ENCODE data around the gene PRF1.
"Not testable (repeated sequence)": the region's sequence is repeated elsewhere in the genome, so short reads cannot be mapped to it uniquely, and the experiment has no call there.

The PRF1 gene

DNA sequence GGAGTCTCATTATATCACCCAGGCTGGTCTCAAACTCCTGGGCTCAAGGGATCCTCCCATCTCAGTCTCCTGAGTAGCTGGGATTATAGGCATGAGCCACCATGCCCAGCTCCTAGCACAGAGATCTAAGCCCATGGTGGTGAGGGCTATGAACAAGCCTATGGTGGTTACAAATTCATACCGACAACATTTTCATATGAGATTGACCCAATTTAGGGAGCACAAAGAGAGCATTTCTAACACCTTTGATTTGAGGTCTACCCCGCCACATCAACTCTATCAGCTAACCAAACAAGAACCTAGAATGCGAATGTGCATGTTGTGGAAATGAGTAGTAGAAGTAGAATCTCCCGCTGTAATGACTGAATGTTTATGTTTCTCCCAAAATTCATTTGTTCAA lies 14.2 kb upstream of the PRF1 start:
- no peak for DNase-seq

DNA sequence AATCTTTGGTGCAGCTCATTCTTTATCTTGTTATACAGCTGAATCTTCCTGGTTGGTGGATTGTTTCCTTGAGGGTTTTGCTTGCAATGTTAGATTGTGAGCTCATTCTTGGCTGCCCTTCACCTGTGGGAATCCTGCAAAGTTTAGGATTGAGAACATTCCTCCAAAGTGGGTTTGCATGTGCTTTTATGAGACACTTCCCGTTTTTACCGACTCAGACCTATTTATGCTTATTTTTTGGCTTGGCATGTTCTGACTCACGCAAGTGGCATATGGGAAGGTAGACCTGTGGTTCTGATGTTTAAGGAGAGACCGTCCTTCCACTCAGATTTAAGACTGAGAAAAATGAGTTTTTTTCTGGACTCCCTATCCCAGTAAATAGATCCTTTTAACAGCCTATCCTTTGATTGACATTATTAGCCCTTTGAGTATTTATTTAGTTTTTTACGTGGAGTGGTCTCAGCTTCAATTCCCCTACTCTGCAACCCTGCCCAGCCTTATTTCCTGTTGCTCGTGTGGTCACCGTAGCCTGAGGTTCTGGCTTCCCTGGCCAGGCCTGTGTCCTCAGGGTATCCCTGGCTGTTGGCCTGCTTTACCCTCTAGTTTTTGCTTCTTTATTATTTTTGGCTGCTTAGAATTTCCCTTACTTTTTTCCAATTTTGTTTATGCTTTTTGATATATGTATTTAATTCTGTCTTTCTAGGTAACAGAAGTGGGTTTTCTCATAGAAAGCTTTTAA lies 13.4 kb upstream of the PRF1 start:
- DNase-seq: no peak

DNA sequence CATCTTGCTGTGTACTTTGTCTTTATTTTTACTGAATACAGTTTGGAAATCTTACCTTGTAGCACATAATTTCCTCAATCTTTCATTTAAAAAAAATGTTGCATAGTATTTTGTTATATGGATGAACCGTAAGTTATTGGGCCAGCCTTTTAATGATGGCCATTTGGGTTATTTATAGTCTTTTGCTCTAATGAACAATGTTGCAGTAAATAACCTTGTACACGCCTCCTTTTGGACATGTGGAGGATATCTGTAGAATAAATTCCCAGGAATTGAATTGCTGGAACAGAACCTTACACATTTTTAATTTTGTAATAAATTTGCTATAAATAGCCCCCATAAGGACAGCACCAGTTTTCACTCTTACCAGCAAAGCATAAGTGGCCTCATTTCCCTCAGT lies 12.7 kb upstream of the PRF1 start:
- DNase-seq: no peak

DNA sequence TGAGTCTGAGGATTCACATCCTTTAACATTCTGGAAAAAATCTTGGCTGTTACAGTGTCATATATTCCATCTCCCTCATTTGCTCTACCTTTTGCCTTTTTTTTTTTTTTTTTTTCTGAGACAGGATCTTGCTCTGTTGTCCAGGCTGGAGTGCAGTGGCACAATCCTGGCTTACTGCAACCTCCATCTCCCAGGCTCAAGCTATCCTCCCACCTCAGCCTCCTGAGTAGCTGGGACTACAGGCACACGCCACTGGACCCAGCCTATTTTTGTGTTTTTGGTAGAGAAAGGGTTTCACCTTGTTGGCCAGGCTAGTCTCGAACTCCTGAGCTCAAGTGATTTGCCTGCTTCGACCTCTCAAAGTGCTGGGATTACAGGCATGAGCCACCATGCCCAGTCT lies 11.8 kb upstream of the PRF1 start:
- DNase-seq: not testable (repeated sequence)

DNA sequence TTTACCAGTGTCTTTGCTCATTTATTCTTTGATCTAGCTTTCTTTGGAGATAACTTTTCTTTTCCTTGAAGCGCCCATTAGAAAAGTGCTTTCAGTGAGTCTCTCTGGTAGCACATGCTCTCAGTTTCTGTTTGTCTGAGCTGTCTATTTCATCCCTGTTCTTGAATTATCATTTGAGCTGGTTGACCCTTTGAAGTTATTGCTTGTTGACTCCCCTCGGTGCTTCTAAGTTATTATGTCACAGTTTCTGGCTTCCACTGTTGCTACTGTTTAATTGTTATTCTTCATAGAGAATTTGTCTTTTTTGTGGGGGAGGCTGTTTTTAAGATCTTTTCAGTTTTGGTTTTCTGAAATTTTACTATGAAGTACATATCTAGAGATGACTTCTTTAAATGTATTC lies 11.4 kb upstream of the PRF1 start:
- no peak for DNase-seq

DNA sequence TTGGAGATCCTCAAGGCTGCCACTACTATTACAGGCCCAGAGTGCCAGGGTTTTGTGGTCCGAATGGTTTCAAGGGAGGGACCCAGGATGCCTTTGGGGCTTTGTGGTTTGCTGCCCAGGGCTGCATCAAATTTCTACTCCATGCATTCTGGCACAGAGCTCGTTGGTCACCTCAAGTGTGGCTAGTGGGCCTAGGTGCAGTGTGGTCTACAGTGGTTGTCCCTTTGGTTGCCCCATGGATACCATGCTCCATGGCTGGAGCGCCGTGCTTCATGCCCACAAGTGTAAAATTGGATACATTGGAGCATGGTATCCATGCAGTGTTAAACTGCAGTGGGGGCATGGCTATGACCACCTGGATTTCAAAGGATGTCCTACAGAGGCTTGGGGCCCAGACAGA lies 5.4 kb upstream of the PRF1 start:
- no peak for DNase-seq

DNA sequence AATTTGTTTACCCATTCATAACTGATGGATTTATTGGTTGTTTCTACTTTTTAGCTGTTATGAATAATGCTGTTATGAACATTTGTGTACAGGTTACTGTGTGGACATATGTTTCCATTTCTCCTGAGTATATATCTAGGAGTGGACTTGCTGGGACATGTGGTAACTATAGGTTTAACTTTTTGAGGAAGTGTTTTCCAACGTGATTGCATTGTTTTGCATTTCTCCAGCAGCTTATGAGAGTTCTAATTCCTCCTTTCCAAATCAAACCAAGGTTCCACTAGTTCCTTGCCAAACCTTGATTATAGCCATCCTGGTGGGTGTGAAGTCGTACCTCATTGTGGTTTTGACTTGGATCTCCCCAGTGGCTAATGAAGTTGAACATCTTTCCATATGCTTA lies 2.6 kb upstream of the PRF1 start:
- no peak for DNase-seq

DNA sequence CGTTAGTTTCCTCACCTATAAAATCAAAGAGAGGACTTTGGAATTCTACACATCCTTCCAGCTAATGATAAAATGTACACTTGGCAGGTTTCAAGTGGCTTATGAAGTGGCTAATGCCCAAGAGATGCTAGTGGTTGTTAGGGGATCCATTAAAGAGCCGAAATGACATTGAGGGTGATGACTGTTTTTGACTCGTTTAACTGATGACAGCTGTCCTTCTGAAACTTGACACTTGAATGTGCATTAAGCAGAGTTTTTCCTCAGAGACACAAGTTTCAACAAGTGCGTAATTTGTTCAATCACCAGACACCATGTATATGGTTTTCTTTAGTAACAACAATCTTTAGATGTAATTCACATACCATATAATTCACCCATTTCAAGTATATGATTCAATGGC lies 1.6 kb upstream of the PRF1 start:
- DNase-seq: no peak

DNA sequence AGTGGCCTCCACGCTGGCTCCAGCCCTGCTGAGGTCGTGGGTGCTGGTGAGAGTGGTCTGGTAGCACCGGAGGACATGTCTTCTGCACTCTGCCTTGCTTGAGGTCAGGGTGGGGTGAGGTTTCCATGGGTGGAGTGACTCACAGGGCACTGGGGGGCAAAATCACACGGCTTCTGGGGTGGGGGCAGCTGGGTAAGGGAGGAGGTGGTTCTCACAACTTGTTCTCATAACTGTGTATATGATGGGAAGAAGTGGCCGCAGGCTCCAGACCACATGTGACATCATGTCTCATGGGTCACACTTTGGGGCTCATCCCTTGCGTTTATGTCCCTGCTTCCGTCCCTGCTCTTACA lies 884 bp upstream of the PRF1 start:
- no peak for DNase-seq

DNA sequence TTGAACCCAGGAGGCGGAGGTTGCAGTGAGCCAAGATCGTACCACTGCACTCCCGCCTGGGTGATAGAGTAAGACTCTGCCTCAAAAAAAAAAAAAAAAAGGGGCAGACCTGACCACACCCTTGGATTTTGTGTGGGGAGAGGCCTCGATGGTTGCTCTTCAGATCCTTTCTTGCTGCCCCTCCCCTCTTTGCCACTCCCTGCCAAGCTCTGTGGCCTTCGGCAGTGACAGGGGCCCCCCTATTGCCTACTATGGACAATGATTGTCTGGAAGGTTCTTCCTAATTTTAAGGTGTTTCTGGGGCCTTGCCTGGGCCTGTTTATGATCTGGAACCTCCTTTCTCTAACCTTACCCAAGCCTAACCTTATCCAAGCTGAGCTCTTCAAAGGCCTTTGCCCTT lies 795 bp downstream of the PRF1 start:
- no peak for DNase-seq

DNA sequence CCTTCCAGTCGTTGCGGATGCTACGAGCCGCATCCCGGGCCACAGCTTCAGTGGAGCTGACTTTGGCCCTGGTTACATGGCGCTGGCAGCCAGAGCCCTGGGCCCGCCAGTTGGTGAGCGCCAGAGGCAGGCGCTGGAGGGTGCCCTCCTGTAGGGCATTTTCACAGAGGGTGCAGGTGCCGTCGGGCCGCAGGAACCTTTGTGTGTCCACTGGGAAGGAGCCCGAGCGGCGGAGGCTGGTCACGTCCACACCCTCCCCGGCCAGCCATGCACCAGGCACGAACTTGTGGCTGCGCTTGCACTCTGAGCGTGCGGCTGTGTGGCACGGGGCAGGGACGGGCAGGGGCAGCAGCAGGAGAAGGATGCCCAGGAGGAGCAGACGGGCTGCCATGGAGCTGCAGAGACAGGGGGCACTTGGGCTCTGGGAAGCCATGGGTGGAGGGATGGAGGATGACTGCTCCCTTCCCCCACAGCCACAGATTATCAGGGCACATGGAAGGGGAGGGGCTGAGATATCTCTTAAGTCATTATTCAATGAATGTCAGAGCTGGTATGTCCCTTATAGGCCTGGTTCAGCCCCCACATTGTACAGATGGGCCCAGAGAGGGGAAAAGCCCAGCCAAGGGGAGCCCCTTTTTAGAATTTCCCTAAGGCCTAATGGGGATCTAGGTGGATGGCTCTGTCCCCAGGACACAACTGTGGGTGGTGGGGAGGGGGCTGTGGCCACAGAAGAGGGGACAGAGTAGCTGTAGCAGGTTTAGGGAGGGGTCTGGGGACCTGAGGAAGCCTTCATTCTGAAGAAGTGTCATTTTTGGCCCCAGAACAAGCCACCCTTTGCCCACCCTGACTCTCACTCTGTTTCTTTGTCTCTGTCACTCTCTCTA lies 1.8 kb downstream of the PRF1 start:
- no peak for DNase-seq

DNA sequence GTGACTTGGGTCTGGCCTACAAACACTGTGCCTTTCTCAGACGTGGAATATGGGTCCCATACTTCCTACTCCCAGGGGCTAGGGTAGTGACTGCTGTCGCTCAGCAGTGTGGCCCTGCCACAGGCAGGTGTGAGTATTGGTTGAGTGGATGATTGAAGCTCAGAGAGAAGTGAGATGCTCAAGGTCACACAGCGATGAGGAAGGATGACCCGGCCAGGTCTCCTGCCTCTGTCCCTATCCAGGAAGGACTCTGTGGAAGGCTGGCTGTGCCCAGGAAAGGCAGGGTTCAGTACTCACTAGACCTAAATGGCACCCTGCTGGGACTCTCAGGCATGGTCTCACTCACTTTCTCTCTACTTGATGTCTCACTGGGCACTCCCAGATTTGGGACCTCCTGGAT lies 2.8 kb downstream of the PRF1 start:
- DNase-seq: no peak

DNA sequence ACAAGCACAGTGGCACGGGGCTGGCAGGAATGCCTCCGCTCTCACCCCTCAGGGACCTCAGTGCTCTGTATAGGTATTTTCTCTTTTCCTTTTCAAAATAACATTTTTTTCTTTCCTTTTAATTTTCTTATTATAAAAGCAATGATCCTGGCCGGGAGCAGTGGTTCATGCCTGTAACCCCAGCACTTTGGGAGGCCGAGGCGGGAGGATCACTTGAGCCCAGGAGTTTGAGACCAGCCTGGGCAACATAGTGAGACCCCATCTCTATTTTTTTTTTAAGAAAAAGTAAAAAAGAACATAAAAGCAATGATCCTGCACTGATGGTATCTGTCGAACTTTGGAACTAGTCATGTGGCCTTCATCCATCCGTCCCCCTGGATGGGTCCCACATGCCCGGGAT lies 3.2 kb downstream of the PRF1 start:
- DNase-seq: no peak

DNA sequence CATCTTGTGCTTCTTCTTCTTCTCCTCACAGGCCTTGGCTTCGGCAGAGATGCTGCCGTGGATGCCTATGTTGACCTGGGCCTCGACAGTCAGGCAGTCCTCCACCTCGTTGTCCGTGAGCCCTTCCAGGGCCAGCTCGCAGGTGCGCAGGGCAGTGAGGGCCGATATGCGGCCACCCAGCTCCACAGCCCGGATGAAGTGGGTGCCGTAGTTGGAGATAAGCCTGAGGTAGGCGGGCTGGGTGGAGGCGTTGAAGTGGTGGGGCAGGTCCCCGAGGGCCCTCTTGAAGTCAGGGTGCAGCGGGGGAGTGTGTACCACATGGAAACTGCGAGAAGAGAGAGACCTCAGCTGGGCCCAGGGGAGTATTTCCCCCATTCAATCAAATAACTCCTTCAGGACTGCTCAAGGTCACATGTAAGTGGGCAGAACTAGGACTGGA lies 3.7 kb downstream of the PRF1 start:
- DNase-seq: no peak

DNA sequence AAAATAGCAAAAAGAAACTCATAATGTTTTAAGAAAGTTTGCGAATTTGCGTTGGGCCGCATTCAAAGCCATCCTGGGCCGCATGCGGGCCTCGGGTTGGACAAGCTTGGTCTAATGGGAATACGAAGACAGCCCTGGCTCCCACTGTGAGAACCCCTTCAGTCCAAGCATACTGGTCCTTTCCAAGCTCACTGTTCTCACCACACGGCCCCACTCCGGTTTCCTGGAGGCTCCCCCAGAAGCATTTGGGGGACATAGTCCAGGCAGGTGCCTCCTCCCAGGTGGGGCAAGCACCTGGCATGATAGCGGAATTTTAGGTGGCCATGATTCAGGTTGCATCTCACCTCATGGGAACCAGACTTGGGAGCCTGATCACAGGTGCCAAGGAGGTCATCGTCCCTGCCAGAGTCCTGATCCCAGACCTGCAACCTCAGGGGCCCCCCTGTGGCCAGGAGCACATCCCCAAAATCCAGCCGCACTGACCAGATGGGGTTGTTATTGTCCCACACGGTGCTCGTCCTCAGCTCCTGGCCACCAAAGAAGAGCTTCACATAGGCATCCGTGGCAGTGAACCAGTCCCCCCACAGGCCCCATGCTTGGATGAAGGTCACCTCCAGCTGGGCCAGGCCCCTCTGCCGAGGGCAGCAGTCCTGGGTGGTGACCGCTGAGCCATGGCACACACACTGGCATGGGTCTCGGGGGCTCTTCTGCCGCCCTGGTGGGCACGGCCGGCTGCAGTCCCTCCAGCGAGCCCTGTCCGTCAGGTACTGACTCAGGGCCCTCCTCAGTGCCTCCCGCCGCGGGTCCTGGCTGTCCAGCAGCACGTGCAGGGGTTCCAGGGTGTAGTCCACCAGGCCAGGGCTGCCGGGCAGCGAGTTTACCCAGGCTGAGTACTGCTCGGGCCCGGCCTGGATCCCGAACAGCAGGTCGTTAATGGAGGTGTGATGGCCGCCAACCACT lies 4.4 kb downstream of the PRF1 start:
- no peak for DNase-seq

DNA sequence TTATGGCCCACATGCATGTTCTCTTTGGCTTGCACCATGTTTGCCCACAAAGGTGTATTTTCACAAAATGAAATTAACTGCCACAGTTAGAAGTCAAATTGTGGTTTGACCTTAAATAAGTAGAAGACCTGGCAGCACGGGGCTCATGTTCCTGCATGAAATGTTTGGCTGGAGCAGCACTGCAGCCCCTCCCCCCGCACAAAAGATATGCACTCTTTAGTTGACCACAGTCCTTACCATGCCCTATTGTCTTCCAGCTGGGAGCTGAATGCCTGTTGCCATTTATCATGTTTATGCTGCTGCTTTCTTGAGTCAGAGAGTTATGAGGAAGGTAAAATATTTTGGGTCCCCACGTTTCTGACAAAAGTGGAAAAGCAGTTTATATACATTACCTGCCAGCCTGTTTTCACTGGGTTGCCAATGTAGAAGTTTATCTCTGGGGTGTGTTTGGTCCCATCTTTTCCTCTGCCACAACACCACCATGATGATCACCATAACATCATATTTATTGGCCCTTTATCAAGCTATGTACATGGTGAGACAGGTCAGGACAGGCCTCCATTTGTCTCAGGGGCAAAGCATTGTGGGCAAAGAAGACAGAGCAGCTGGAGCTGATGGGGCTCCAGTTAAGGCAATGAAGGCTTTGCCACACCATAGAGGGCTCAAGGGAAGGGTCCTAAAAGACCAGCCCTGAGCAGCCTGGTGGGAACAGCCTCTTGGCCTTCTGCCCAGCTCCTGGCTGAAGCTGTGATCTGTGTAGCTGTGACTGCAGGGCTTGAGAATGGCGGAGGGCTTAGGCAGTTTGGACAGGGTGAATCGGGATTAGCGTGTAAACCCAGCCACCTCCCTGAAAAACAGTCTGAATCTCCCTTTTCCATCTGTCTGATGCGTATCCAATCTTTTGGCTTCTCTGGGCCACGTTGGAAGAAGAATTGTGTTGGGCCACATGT lies 5.4 kb downstream of the PRF1 start:
- DNase-seq: no peak

DNA sequence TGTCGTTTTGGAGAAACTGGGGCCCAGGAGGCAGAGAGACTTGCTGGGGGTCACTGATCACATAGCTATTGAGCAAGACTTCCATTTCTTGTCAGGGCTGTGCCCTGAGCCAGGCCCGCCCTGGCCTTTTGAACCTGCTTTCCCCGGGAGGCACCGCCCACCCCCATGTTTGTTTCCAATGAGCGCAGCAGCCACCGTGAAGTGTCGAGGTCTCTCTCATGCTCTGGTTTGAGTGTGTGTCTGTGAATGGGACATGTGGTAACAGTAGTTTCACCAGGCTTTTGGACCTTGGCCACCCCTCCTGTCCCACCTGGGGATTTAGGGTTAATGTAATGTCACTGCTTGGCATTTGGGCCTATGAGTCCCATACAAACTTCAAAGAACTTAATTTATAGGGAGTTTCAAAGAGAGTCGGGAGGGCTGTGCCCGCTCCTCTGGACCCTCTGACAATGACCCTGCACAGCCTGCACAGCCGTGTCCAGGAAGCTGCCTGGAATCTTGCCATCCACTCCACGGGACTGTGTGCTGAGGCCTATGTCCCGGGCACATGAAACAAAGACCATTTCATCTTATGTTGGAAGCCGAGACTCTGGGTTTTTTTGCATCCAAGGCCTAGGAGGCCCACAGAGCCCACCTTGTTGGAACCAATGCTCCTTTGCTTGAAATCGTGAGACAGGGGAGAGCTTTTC lies 6.3 kb downstream of the PRF1 start:
- DNase-seq: no peak

DNA sequence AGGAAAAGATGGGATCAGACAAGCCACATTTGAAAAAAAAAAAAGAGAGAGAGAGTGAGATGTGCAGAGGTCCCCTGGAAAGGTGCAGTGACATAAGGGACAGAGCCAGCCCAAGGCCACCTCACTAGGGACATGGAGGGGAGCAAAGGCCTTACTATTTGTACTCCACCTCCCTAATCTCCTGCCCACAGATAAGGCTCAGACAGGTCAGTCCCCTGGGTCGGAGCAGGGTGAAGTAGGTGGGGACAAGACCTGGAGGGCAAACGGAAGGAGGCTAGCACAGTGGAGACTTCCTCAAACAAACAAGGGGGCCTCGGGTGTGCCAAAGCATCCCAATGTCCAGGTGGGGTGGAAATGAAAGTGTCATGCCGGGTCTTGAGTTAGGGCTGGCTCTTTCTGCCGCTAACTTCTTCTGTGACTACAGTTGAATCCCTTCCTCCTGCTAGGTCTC lies 7.0 kb downstream of the PRF1 start:
- DNase-seq: no peak

DNA sequence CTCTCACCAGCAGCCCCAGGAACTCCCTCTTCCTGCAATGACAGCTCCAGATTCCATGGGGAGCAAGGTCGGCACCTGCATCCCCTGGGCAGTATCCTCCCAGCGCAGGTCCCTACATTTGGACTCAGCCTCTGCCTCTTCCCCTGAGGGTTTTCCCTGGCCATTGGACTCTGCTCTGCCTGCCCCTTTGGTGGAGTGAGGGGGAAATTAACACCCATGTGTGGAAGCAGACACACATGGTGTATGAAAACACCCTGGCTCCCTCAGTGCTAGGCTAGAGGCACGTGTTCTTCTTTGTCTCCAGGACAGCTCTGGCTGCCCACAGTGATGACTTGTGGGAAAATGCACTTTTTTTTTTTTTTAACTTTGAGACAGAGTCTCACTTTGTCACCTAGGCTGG lies 8.4 kb downstream of the PRF1 start:
- no peak for DNase-seq

DNA sequence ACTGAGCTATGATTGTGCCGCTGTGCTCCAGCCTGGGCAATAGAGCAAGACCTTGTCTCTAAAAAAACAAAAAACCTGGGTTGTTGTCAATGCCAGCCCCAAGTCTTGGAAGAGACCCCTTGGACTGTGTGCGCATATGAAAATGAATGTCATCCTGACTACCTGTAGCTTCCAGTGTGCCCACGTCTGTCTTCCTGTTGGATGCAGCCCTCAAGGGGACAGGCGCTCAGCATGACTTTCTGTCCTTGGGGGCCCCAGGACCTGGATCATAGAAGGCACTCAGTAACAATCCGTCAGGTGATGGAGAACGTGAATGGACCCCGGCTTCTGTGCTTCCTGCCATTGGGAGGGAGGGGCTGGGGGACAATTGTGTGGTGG lies 9.0 kb downstream of the PRF1 start:
- no peak for DNase-seq

DNA sequence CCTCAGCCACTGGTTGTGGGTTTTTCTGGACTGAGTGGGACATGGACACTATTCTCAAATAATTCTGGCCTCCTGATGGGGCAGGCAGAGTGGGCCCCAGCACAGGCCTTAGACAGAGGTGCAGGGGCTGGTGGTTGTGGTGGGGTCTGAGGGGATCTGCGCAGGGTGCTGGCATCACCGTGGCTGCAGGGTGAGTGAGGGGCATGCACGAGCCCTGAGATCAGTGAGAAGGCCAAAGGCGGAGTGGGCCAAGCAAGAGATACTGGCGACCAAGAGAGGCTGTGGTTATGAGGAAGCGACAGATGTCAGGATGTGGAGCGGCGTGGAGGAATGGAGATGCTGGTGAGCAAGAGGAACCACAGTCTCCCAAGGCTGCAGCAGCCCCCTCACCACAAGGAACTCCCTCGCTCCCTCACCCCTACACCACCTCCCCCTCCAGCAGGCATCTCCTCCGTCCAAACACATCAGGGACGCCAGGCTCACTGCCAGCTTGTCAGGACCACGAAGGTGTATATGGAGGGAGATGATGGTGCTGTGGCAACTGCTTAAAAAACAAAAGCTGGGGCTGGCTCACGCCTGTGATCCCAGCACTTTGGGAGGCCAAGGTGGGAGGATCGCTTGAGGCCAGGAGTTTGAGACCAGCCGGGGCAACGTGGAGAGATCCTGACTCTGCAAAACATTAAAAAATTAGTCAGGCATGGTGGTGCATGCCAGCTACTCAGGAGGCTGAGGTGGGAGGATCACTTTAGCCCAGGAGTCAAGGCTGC lies 9.6 kb downstream of the PRF1 start:
- DNase-seq: no peak

Measured in activated CD4-positive, alpha-beta T cell treated with anti-CD3 and anti-CD28 coated beads for 4 hours (primary cell).